Karpas-422 (cell line): ENCODE data around the gene BMPR1B. TPM values are rescaled to one million over a fixed set of nuclear protein-coding genes. Genes with fewer than 3 reads are reported as not detected.
"Not testable (repeated sequence)": the region's sequence is repeated elsewhere in the genome, so short reads cannot be mapped to it uniquely, and the experiment has no call there.

ENCODE experiments used
- DNase-seq: peaks from one replicate; pipeline ENCODE4 v3.0.0-alpha.2; 2015
- H2AFZ ChIP-seq: fragments of 200-600 bp; sonication (generic); 2 replicates; pipeline ENCODE4 v1.6.1; 2014; ENCODE audit warnings: antibody characterized with exemption, low read length, mixed read lengths
- H3K27ac ChIP-seq: fragments of 200-600 bp; sonication (generic); 2 replicates; pipeline ENCODE4 v1.5.1; 2014; ENCODE audit warnings: mild to moderate bottlenecking, low read length, moderate library complexity
- H3K27me3 ChIP-seq: fragments of 200-600 bp; sonication (generic); 2 replicates; pipeline ENCODE4 v1.6.1; 2014; ENCODE audit warnings: low read length, mixed read lengths
- H3K36me3 ChIP-seq: fragments of 200-600 bp; sonication (generic); 2 replicates; pipeline ENCODE4 v1.6.1; 2014; ENCODE audit warnings: low read length, mixed read lengths; ENCODE audit not compliant: insufficient read depth
- H3K4me1 ChIP-seq: fragments of 200-600 bp; sonication (generic); 2 replicates; pipeline ENCODE4 v1.6.1; 2014; ENCODE audit warnings: mild to moderate bottlenecking, low read length, mixed read lengths
- H3K4me2 ChIP-seq: fragments of 200-600 bp; sonication (generic); 2 replicates; pipeline ENCODE4 v1.6.1; 2014; ENCODE audit warnings: low read length, low read depth, mild to moderate bottlenecking; ENCODE audit not compliant: poor library complexity, severe bottlenecking
- H3K4me3 ChIP-seq: fragments of 200-600 bp; sonication (generic); 2 replicates; pipeline ENCODE4 v1.5.1; 2014; ENCODE audit warnings: mild to moderate bottlenecking, antibody characterized with exemption, low read length, mixed read lengths
- H3K79me2 ChIP-seq: fragments of 200-600 bp; sonication (generic); 2 replicates; pipeline ENCODE4 v1.6.1; 2014; ENCODE audit warnings: mild to moderate bottlenecking, low read length, mixed read lengths
- H3K9ac ChIP-seq: fragments of 200-600 bp; sonication (generic); 2 replicates; pipeline ENCODE4 v1.6.0; 2014; ENCODE audit warnings: low read length
- H3K9me2 ChIP-seq: fragments of 200-600 bp; sonication (generic), shearing (Covaris generic); replicated peaks from 2 replicates; pipeline ENCODE4 v1.6.0; 2014; ENCODE audit warnings: mild to moderate bottlenecking, low read length, moderate library complexity; ENCODE audit not compliant: insufficient read depth
- H3K9me3 ChIP-seq: fragments of 300-700, 200-600 bp; sonication (generic); 2 replicates; pipeline ENCODE4 v1.6.1; 2014; ENCODE audit warnings: low read length, mixed read lengths
- H4K20me1 ChIP-seq: fragments of 200-600 bp; sonication (generic); 2 replicates; pipeline ENCODE4 v1.6.1; 2014; ENCODE audit warnings: mild to moderate bottlenecking, antibody characterized with exemption, low read length, low read depth; ENCODE audit not compliant: insufficient read depth
- total RNA-seq: library from RNA; depleted of rRNA; stranded (reverse); fragments of >200 nt; shearing (Covaris generic); gene quantifications from 2 replicates; pipeline ENCODE4 v1.2.3, GENCODE V29; 2014; ENCODE audit warnings: low replicate concordance

BMPR1B gene
- total RNA-seq, 1 experiment from 2014 or later, result not detected

- DNase-seq, H3K79me2 ChIP-seq, H3K36me3 ChIP-seq, H3K9me2 ChIP-seq, H4K20me1 ChIP-seq, H3K4me2 ChIP-seq, H3K9me3 ChIP-seq, H3K9ac ChIP-seq, H3K27ac ChIP-seq, H3K27me3 ChIP-seq, H3K4me3 ChIP-seq, H3K4me1 ChIP-seq, H2AFZ ChIP-seq: not testable (repeated sequence)
Measured at GRCh38 chr4:95171377-95171776, 413.6 kb downstream of the BMPR1B start.

GRCh38 chr4:95178938-95179337, 421.2 kb downstream of the BMPR1B start:
- H4K20me1 ChIP-seq, result no peaks in the 10 kb centered on the region
- no peak for DNase-seq
- no peaks in the 10 kb centered on the region for H3K4me1 ChIP-seq
- no peak overlapping the region for H3K4me2 ChIP-seq
- H3K9me2 ChIP-seq, result no peaks in the 10 kb centered on the region
- H3K9me3 ChIP-seq, result no peaks in the 10 kb centered on the region
- no peak overlapping the region for H3K27ac ChIP-seq
- H3K27me3 ChIP-seq, result no peaks in the 10 kb centered on the region
- H2AFZ ChIP-seq, result no peak overlapping the region
- no peak overlapping the region for H3K9ac ChIP-seq
- no peak overlapping the region for H3K4me3 ChIP-seq
- no peaks in the 10 kb centered on the region for H3K36me3 ChIP-seq
- no peaks in the 10 kb centered on the region for H3K79me2 ChIP-seq

- Histone ChIP-seq H3K4me1 (no peaks in the 10 kb centered on the region), H3K36me3 (no peaks in the 10 kb centered on the region), H3K9me3 (no peaks in the 10 kb centered on the region), H3K27ac (no peak overlapping the region), H3K27me3 (no peaks in the 10 kb centered on the region), H3K9me2 (no peaks in the 10 kb centered on the region), H4K20me1 (no peaks in the 10 kb centered on the region), H3K4me2 (no peak overlapping the region), H2AFZ (no peak overlapping the region), H3K4me3 (no peak overlapping the region), H3K9ac (no peak overlapping the region), H3K79me2 (no peaks in the 10 kb centered on the region)
- no peak for DNase-seq
Measured at GRCh38 chr4:95180531-95181242, 422.9 kb downstream of the BMPR1B start.

GRCh38 chr4:95181243-95181995, 423.7 kb downstream of the BMPR1B start:
- H3K27me3 ChIP-seq, result no peaks in the 10 kb centered on the region
- no peaks in the 10 kb centered on the region for H3K9me2 ChIP-seq
- H3K9ac ChIP-seq, result no peak overlapping the region
- no peaks in the 10 kb centered on the region for H3K36me3 ChIP-seq
- H4K20me1 ChIP-seq, result no peaks in the 10 kb centered on the region
- no peak overlapping the region for H2AFZ ChIP-seq
- no peaks in the 10 kb centered on the region for H3K79me2 ChIP-seq
- H3K4me3 ChIP-seq, result no peak overlapping the region
- H3K4me1 ChIP-seq, result no peaks in the 10 kb centered on the region
- no peak overlapping the region for H3K27ac ChIP-seq
- no peak for DNase-seq
- H3K4me2 ChIP-seq, result no peak overlapping the region
- H3K9me3 ChIP-seq, result no peaks in the 10 kb centered on the region

GRCh38 chr4:95181996-95182306, 424.2 kb downstream of the BMPR1B start:
- no peaks in the 10 kb centered on the region for H3K36me3 ChIP-seq
- no peaks in the 10 kb centered on the region for H4K20me1 ChIP-seq
- no peaks in the 10 kb centered on the region for H3K27me3 ChIP-seq
- no peaks in the 10 kb centered on the region for H3K9me2 ChIP-seq
- no peak overlapping the region for H2AFZ ChIP-seq
- H3K4me2 ChIP-seq, result no peak overlapping the region
- DNase-seq, result no peak
- no peaks in the 10 kb centered on the region for H3K9me3 ChIP-seq
- H3K79me2 ChIP-seq, result no peaks in the 10 kb centered on the region
- no peak overlapping the region for H3K27ac ChIP-seq
- no peaks in the 10 kb centered on the region for H3K4me1 ChIP-seq
- H3K4me3 ChIP-seq, result no peak overlapping the region
- no peak overlapping the region for H3K9ac ChIP-seq

GRCh38 chr4:95183656-95184408, 426.1 kb downstream of the BMPR1B start:
- no peak for DNase-seq
- H3K4me1 ChIP-seq, result no peaks in the 10 kb centered on the region

GRCh38 chr4:95186666-95187065, 428.9 kb downstream of the BMPR1B start:
- no peak overlapping the region for H3K27ac ChIP-seq
- DNase-seq, result no peak
- no peaks in the 10 kb centered on the region for H3K36me3 ChIP-seq
- no peaks in the 10 kb centered on the region for H3K4me1 ChIP-seq
- H3K9me3 ChIP-seq, result no peaks in the 10 kb centered on the region
- H3K4me2 ChIP-seq, result no peak overlapping the region
- H3K27me3 ChIP-seq, result no peaks in the 10 kb centered on the region
- H2AFZ ChIP-seq, result no peak overlapping the region
- H3K9ac ChIP-seq, result no peak overlapping the region
- H3K79me2 ChIP-seq, result no peaks in the 10 kb centered on the region
- no peaks in the 10 kb centered on the region for H3K9me2 ChIP-seq
- no peaks in the 10 kb centered on the region for H4K20me1 ChIP-seq
- H3K4me3 ChIP-seq, result no peak overlapping the region

More at GRCh38 chr4:95183656-95184408, 426.1 kb downstream of the BMPR1B start:
- Histone ChIP-seq H3K9ac (no peak overlapping the region), H2AFZ (no peak overlapping the region), H3K9me3 (no peaks in the 10 kb centered on the region), H3K79me2 (no peaks in the 10 kb centered on the region), H3K4me3 (no peak overlapping the region), H3K27me3 (no peaks in the 10 kb centered on the region), H3K27ac (no peak overlapping the region), H3K36me3 (no peaks in the 10 kb centered on the region), H3K4me2 (no peak overlapping the region), H3K9me2 (no peaks in the 10 kb centered on the region), H4K20me1 (no peaks in the 10 kb centered on the region)

- Histone ChIP-seq H3K4me2 (no peak overlapping the region), H3K79me2 (no peaks in the 10 kb centered on the region), H3K27me3 (no peaks in the 10 kb centered on the region), H4K20me1 (no peaks in the 10 kb centered on the region), H3K36me3 (no peaks in the 10 kb centered on the region), H3K9ac (no peak overlapping the region), H3K9me3 (no peaks in the 10 kb centered on the region), H3K27ac (no peak overlapping the region), H3K4me1 (no peaks in the 10 kb centered on the region), H3K4me3 (no peak overlapping the region), H2AFZ (no peak overlapping the region), H3K9me2 (no peaks in the 10 kb centered on the region)
- DNase-seq, result no peak
Measured at GRCh38 chr4:95188701-95189370, 431.1 kb downstream of the BMPR1B start.
